Mesendoderm (in vitro differentiated cells): ENCODE data around the gene ST6GAL1.
"Not testable (repeated sequence)": the region's sequence is repeated elsewhere in the genome, so short reads cannot be mapped to it uniquely, and the experiment has no call there.

Source experiments
- DNase-seq: peaks from one replicate; pipeline ENCODE4 v3.0.0; 2013
- H2AK5ac ChIP-seq: 2 replicates; pipeline ENCODE4 v1.6.1; 2013; ENCODE audit warnings: low read length, inconsistent platforms
- H2BK120ac ChIP-seq: 2 replicates; pipeline ENCODE4 v1.6.1; 2013; ENCODE audit warnings: low read depth, mild to moderate bottlenecking, low read length, moderate library complexity, mixed read lengths
- H2BK15ac ChIP-seq: replicated peaks from 2 replicates; pipeline ENCODE4 v1.6.1; 2013; ENCODE audit warnings: low read depth, mild to moderate bottlenecking, moderate library complexity
- H2BK5ac ChIP-seq: 2 replicates; pipeline ENCODE4 v1.6.1; 2013; ENCODE audit warnings: low read length, inconsistent platforms
- H3K18ac ChIP-seq: 2 replicates; pipeline ENCODE4 v1.6.1; 2013; ENCODE audit warnings: mild to moderate bottlenecking, low read length, mixed read lengths
- H3K23ac ChIP-seq: one replicate; pipeline ENCODE4 v1.6.1; 2013; ENCODE audit warnings: low read length
- H3K27ac ChIP-seq: 2 replicates; pipeline ENCODE4 v1.5.1; 2013; ENCODE audit warnings: low read depth, mild to moderate bottlenecking, inconsistent platforms, low read length, moderate library complexity
- H3K27me3 ChIP-seq: 2 replicates; pipeline ENCODE4 v1.6.1; 2013; ENCODE audit warnings: low read length, control low read depth, mild to moderate bottlenecking, inconsistent platforms; ENCODE audit not compliant: insufficient read depth, poor library complexity
- H3K36me3 ChIP-seq: 2 replicates; pipeline ENCODE4 v1.6.1; 2013; ENCODE audit warnings: low read length, inconsistent platforms; ENCODE audit not compliant: control insufficient read depth, insufficient read depth
- H3K4ac ChIP-seq: one replicate; pipeline ENCODE4 v1.6.1; 2013; ENCODE audit warnings: low read depth, mild to moderate bottlenecking, low read length, moderate library complexity
- H3K4me1 ChIP-seq: 2 replicates; pipeline ENCODE4 v1.6.1; 2013; ENCODE audit warnings: low read depth, low read length, inconsistent platforms; ENCODE audit not compliant: control insufficient read depth
- H3K4me2 ChIP-seq: 2 replicates; pipeline ENCODE4 v1.6.1; 2013; ENCODE audit warnings: low read length
- H3K4me3 ChIP-seq: 2 replicates; pipeline ENCODE4 v1.5.1; 2013; ENCODE audit warnings: mild to moderate bottlenecking, low read length
- H3K56ac ChIP-seq: one replicate; pipeline ENCODE4 v1.6.1; 2013; ENCODE audit warnings: low read length
- H3K79me1 ChIP-seq: 2 replicates; pipeline ENCODE4 v1.6.1; 2013; ENCODE audit warnings: low read length, inconsistent platforms
- H3K79me2 ChIP-seq: 2 replicates; pipeline ENCODE4 v1.6.1; 2013; ENCODE audit warnings: mild to moderate bottlenecking, low read length; ENCODE audit not compliant: control insufficient read depth, insufficient read depth
- H3K9ac ChIP-seq: 2 replicates; pipeline ENCODE4 v1.6.1; 2013; ENCODE audit warnings: low read length, inconsistent platforms
- H4K5ac ChIP-seq: one replicate; pipeline ENCODE4 v1.6.1; 2013; ENCODE audit warnings: low read length
- H4K8ac ChIP-seq: one replicate; pipeline ENCODE4 v1.6.1; 2013; ENCODE audit warnings: low read depth, mild to moderate bottlenecking, control low read depth, low read length, moderate library complexity
- WGBS: extraction: QIAGEN DNeasy Blood & Tissue Kit; methylation state at CpG from one replicate; pipeline ENCODE4 v1.1.7; 2013; ENCODE audit warnings: low lambda C conversion rate, missing lambda C conversion rate; ENCODE audit not compliant: insufficient coverage; ENCODE audit errors: extremely low coverage; 5-methylcytosine and 5-hydroxymethylcytosine counted together

ST6GAL1 gene

GRCh38 chr3:187051724-187052366, 121.5 kb downstream of the ST6GAL1 start:
- H3K36me3 ChIP-seq = peaks cover 3% of the 10 kb centered on the region
- WGBS = no CpG with 5 or more reads among the region's 3 CpGs
- no peak overlapping the region for H3K27ac ChIP-seq
- peaks cover 2% of the 10 kb centered on the region for H3K79me1 ChIP-seq
- H3K4me3 ChIP-seq = no peak overlapping the region
- H3K18ac ChIP-seq = no peak overlapping the region
- H3K9ac ChIP-seq = no peak overlapping the region
- no peak overlapping the region for H2BK120ac ChIP-seq
- H3K23ac ChIP-seq = no peak overlapping the region
- H3K4ac ChIP-seq = no peak overlapping the region
- H3K4me1 ChIP-seq = no peaks in the 10 kb centered on the region
- H4K8ac ChIP-seq = no peak overlapping the region
- no peak for DNase-seq
- H3K56ac ChIP-seq = no peak overlapping the region
- no peak overlapping the region for H2BK15ac ChIP-seq
- H4K5ac ChIP-seq = no peak overlapping the region
- no peaks in the 10 kb centered on the region for H3K27me3 ChIP-seq
- H2BK5ac ChIP-seq = no peak overlapping the region
- H3K79me2 ChIP-seq = peaks cover 3% of the 10 kb centered on the region
- no peak overlapping the region for H3K4me2 ChIP-seq
- H2AK5ac ChIP-seq = no peak overlapping the region

DNA sequence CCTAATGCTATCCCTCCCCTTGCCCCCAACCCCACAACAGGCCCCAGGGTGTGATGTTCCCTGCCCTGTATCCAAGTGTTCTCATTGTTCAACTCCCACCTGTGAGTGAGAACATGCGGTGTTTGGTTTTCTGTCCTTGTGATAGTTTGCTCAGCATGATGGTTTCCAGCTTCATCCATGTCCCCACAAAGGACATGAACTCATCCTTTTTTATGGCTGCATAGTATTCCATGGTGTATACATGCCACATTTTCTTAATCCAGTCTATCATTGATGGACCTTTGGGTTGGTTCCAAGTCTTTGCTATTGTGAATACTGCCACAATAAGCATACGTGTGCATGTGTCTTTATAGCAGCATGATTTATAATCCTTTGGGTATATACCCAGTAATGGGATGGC, 122.1 kb downstream of the ST6GAL1 start:
- no CpG with 5 or more reads among the region's 2 CpGs for WGBS
- not testable (repeated sequence) for H3K9ac ChIP-seq, H3K27ac ChIP-seq

DNA sequence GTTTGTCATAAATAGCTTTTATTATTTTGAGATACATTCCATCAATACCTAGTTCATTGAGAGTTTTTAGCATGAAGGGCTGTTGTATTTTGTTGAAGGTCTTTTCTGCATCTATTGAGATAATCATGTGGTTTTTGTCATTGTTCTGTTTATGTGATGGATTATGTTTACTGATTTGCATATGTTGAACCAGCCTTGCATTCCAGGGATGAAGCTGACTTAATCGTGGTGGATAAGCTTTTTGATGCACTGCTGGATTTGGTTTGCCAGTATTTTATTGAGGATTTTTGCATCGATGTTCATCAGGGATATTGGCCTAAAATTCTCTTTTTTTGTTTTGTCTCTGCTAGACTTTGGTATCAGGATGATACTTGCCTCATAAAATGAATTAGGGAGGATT, 124.1 kb downstream of the ST6GAL1 start:
- not testable (repeated sequence) for H4K5ac ChIP-seq, H3K18ac ChIP-seq, H2BK15ac ChIP-seq, H2AK5ac ChIP-seq, H3K56ac ChIP-seq, H3K4me3 ChIP-seq, H3K23ac ChIP-seq, H3K4ac ChIP-seq, H3K27ac ChIP-seq, H4K8ac ChIP-seq, H3K27me3 ChIP-seq, H3K36me3 ChIP-seq, DNase-seq, H3K79me2 ChIP-seq, H3K79me1 ChIP-seq, H3K4me1 ChIP-seq, H3K4me2 ChIP-seq, H2BK120ac ChIP-seq, H3K9ac ChIP-seq, H2BK5ac ChIP-seq
- WGBS = no CpG with 5 or more reads among the region's 2 CpGs

More for the DNA sequence above, 122.1 kb downstream of the ST6GAL1 start:
- H3K4ac ChIP-seq, H4K5ac ChIP-seq, H2BK15ac ChIP-seq, H3K79me2 ChIP-seq, H3K18ac ChIP-seq, H4K8ac ChIP-seq, H3K4me2 ChIP-seq, H3K36me3 ChIP-seq, H3K79me1 ChIP-seq, H2AK5ac ChIP-seq, H3K4me3 ChIP-seq, H2BK5ac ChIP-seq, H3K27me3 ChIP-seq, H3K23ac ChIP-seq, H2BK120ac ChIP-seq, H3K4me1 ChIP-seq, DNase-seq, H3K56ac ChIP-seq: not testable (repeated sequence)

- not testable (repeated sequence) for H2AK5ac ChIP-seq, H3K27ac ChIP-seq, H2BK120ac ChIP-seq, H3K27me3 ChIP-seq, H4K8ac ChIP-seq, H3K36me3 ChIP-seq, H3K4me2 ChIP-seq, H3K79me1 ChIP-seq, H3K18ac ChIP-seq, H2BK5ac ChIP-seq, H3K23ac ChIP-seq, H3K56ac ChIP-seq, H3K9ac ChIP-seq, H3K4ac ChIP-seq, H3K4me1 ChIP-seq, DNase-seq, H4K5ac ChIP-seq, H3K4me3 ChIP-seq, H3K79me2 ChIP-seq, H2BK15ac ChIP-seq
- no CpG with 5 or more reads among the region's 10 CpGs for WGBS
Observed at GRCh38 chr3:187057803-187058202, 127.5 kb downstream of the ST6GAL1 start.

- no peaks in the 10 kb centered on the region for H3K27me3 ChIP-seq
- no peak overlapping the region for H3K4me2 ChIP-seq
- no peak overlapping the region for H3K9ac ChIP-seq
- no peak overlapping the region for H4K8ac ChIP-seq
- H2BK15ac ChIP-seq = no peak overlapping the region
- H2BK120ac ChIP-seq = no peak overlapping the region
- peaks cover 15% of the 10 kb centered on the region for H3K4me1 ChIP-seq
- WGBS = no CpG with 5 or more reads among the region's 3 CpGs
- no peaks in the 10 kb centered on the region for H3K79me1 ChIP-seq
- H3K27ac ChIP-seq = no peak overlapping the region
- no peak overlapping the region for H3K56ac ChIP-seq
- peaks cover 2% of the 10 kb centered on the region for H3K36me3 ChIP-seq
- no peak overlapping the region for H4K5ac ChIP-seq
- H3K23ac ChIP-seq = no peak overlapping the region
- H3K18ac ChIP-seq = no peak overlapping the region
- H3K4me3 ChIP-seq = no peak overlapping the region
- no peak overlapping the region for H2BK5ac ChIP-seq
- no peak overlapping the region for H3K4ac ChIP-seq
- no peak for DNase-seq
- no peak overlapping the region for H2AK5ac ChIP-seq
- H3K79me2 ChIP-seq = no peaks in the 10 kb centered on the region
Observed at GRCh38 chr3:187061748-187062147, 131.4 kb downstream of the ST6GAL1 start.

DNA sequence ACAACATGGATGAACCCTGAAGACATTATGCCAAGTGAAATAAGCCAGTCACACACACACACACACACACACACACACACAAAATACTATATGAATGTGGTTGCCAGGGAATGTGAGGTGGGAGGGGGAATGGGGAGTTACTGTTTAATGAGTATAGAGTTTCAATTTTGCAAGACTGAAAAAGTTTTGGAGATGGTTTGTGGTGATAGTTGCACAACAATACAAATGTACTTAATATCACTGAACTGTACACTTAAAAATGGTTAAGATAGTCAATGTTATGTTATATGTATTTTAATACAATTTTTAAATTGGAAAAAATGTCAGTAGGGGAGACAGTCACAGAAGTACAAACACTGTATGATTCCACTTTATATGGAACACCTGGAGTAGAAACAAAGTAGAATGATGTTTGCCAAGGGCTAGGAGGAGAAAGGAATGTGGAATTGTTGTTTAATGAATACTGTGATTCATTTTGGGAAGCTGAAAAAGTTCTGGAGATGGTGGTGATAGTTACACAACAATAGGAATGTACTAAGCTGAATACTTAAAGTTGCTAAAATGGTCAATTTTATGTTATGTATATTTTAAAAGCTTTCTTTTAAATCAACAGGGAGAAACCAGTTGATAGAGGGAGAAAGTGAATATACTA, 132.3 kb downstream of the ST6GAL1 start:
- no peak overlapping the region for H3K9ac ChIP-seq
- H3K36me3 ChIP-seq = peaks cover 2% of the 10 kb centered on the region
- no peak overlapping the region for H3K4ac ChIP-seq
- no peaks in the 10 kb centered on the region for H3K79me2 ChIP-seq
- peaks cover 15% of the 10 kb centered on the region for H3K4me1 ChIP-seq
- H3K4me2 ChIP-seq = no peak overlapping the region
- DNase-seq = no peak
- no peak overlapping the region for H3K18ac ChIP-seq
- H3K56ac ChIP-seq = no peak overlapping the region
- H3K27me3 ChIP-seq = no peaks in the 10 kb centered on the region
- H3K79me1 ChIP-seq = no peaks in the 10 kb centered on the region
- no peak overlapping the region for H2AK5ac ChIP-seq
- H2BK15ac ChIP-seq = no peak overlapping the region
- no peak overlapping the region for H2BK120ac ChIP-seq
- H4K5ac ChIP-seq = no peak overlapping the region
- no peak overlapping the region for H2BK5ac ChIP-seq
- no peak overlapping the region for H3K27ac ChIP-seq
- no peak overlapping the region for H3K4me3 ChIP-seq
- no peak overlapping the region for H4K8ac ChIP-seq
- H3K23ac ChIP-seq = no peak overlapping the region
